GM15510 (cell line): ENCODE measurements around the gene CDHR5.

Experiments used
- POLR2A ChIP-seq: IDR thresholded peaks from 3 replicates; pipeline ENCODE4 v1.6.1; 2011; ENCODE audit warnings: borderline replicate concordance; ENCODE audit not compliant: insufficient read length; ENCODE audit errors: extremely low read depth

The CDHR5 gene

GRCh38 chr11:655036-655726 lies 30.4 kb upstream of the CDHR5 start:
- TF ChIP-seq POLR2A, result no peak

GRCh38 chr11:653837-654236 lies 29.1 kb upstream of the CDHR5 start:
- no peak for TF ChIP-seq POLR2A

DNA sequence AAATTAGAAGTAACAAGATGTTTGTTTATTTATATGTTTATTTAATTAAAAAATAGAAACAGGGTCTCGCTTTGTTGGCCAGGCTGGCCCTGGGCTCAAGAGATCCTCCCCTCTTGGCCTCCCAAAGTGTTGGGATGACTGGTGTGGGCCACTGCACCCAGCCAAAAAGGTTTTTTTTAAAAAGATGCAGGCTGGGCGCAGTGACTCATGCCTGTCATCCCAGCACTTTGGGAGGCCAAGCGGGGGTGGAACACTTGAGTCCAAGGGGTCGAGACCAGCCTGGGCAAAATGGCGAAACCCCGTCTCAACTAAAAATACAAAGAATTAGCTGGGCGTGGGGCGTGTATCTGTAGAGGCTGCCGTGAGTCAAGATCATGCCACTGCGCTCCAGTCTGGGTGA lies 25.7 kb upstream of the CDHR5 start:
- no peak for TF ChIP-seq POLR2A

DNA sequence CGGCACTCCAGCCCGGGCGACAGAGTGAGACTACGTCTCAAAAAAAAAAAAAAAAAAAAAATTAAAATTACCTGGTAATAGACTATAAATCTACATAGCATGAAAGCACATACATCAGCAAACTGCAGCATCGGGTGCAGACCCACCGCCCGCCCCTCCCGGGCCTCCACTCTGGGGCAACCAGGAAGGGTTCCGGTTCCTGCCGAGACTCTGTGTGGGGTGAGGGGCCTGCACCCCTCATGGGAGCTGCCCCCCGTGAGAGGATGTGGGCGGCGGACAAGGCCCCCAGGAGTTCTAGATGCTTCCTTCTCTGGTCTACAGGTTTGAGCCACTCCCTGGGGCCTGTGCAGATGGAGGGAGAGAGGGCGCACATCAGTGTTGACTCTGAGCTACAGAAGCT lies 21.5 kb upstream of the CDHR5 start:
- no peak for TF ChIP-seq POLR2A

DNA sequence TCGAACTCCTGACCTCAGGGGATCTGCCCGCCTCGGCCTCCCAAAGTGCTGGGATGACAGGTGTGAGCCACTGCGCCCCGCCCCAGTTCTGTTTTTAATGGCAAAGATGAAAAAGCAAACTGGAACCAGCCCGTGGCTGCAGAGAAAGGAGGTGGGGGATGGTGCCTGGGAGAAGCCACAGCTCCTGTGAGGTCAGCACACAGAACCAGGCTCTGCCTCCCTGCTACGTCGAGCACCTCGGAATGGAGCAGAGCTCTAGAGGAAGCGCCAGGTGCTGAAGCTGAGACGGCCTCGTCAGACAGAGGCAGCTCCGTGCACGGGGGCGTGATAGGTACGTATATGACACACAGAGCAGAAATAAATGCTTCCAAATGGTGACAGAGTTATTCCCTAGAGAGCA lies 20.8 kb upstream of the CDHR5 start:
- TF ChIP-seq POLR2A, result no peak

DNA sequence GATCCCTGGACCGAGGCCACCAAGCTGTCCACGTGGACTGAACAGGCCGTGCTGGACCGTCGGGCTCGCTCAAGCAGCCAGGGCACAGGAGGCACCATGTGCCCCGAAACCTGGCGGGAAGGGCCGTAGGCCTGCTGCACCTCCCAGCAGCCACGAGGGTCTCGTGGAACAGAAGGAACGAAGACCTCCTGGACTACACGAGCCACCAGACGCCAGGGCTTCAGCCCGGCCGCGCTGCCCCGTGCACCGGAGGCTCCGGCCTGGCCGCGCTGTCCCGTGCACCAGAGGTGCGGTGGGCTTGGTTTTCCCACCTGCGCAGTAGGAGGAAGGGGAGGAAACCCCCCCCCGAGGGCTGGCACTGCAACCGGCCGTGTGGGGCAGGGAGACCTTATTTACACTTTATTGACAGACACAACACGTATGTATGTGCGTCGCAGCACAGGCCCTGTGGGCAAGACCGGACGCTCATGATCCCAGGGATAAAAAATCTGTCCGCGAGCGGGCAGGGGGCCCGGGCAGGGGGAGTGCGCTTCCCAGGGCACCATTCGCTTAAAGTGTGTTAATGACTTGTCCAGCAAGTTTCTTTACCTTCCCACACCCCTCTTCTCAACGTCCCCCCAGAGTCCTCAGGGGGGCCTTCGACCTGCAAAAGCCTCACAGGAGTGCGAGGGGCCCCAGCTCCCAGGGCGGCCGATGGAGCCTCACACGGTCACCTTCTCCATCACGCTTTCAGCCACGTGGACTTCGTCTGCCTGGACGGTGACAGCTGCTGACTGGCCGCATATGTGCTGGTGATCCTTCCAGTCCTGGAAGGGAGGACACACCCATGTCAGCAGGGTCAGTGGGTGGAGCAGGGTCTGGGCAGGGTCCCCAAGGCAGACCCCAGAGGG lies 19.3 kb upstream of the CDHR5 start:
- no peak for TF ChIP-seq POLR2A

DNA sequence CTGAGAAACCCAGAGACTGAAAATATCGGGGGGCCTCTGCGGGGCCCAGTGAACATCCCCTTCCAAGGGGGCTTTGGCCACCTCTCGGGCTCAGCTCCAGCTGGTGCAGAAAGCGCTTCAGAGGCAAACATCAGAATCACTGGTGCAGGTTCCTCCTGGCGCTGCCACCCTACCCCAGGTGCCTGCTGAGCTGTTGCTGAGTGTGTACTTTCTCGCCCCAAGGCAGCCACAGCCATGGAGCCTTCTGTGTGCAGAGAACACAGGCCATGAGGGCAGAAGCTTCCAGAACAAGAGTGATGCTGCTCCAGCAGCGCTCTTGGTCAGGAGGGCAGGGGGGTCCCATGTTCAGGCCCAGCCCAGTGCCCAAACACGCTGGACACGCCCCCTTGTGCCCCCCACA lies 18.6 kb upstream of the CDHR5 start:
- TF ChIP-seq POLR2A, result no peak

- no peak for TF ChIP-seq POLR2A
These were observed 17.1 kb upstream of the CDHR5 start for GRCh38 chr11:641806-642370.

- TF ChIP-seq POLR2A, result no peak
These were observed 15.4 kb upstream of the CDHR5 start for GRCh38 chr11:640021-640706.

DNA sequence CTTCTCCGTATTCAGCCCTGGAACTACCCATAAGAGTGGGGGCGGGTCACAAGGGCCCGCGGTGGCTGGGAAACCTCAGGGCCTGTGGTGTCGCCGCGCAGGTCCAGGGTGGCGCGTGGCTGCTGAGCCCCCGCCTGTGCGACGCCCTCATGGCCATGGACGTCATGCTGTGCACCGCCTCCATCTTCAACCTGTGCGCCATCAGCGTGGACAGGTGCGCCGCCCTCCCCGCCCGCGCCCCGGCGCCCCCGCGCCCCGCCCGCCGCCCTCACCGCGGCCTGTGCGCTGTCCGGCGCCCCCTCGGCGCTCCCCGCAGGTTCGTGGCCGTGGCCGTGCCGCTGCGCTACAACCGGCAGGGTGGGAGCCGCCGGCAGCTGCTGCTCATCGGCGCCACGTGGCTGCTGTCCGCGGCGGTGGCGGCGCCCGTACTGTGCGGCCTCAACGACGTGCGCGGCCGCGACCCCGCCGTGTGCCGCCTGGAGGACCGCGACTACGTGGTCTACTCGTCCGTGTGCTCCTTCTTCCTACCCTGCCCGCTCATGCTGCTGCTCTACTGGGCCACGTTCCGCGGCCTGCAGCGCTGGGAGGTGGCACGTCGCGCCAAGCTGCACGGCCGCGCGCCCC lies 14.7 kb upstream of the CDHR5 start:
- no peak for TF ChIP-seq POLR2A

- TF ChIP-seq POLR2A, result no peak
These were observed 14.0 kb upstream of the CDHR5 start for GRCh38 chr11:638631-639331.

DNA sequence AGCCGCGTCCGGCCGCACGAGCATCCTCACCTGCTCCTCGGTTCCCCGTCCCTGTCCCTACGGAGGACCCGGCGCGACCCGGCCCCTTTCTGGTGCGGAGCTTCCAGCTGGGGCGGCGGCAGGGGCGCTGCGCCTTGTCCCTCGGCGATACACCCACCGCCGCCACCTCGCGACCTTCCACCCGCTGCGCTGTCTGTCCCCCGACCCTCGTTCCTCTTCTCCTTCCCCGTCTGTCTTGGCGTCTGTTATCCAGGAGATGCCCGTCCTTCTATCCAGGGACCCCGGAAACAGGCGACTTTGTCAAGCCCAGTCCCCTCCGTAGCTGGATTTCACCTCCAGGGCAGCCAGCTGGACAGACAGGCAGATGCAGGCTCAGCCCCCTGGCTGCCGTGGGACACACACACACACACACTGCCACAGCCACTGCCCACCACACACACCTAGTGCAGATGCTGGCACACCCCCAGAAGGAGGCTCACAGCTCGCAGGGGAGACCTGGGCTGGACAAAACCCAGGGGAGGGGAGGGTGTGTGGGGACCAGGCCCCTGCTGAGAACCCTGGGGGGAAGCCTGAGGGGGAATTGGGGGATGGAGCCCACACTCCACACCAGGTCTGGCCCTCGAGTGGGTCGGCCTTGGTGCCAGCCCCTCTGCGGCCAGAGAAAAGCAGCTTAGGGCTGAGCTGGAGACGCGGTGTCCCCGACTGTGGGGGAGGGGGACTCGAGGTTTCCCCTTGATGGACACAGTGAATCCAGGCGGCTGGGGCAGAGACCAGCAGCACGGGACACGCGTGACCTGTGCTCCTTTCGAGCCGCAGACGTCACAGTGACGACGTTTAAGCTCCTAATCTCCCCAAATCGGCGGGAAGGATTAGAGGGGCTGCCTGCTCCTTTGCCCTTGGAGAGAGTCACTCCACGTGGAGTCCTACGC lies 13.1 kb upstream of the CDHR5 start:
- TF ChIP-seq POLR2A, result no peak

- no peak for TF ChIP-seq POLR2A
These were observed 12.5 kb upstream of the CDHR5 start for GRCh38 chr11:637333-637592.
